HG02840 (cell line): Measurements from ENCODE around the gene LMO1.

Experiments used
- ATAC-seq: cut with Tn5 transposase; IDR thresholded peaks from one replicate; pipeline ENCODE4 v1.9.1; 2021; ENCODE audit warnings: mild to moderate bottlenecking, moderate library complexity, moderate number of reproducible peaks; ENCODE audit not compliant: unreplicated experiment, low FRiP score

The LMO1 gene

GRCh38 chr11:8288824-8289491 lies 25.3 kb upstream of the LMO1 start:
- ATAC-seq: no peak

DNA sequence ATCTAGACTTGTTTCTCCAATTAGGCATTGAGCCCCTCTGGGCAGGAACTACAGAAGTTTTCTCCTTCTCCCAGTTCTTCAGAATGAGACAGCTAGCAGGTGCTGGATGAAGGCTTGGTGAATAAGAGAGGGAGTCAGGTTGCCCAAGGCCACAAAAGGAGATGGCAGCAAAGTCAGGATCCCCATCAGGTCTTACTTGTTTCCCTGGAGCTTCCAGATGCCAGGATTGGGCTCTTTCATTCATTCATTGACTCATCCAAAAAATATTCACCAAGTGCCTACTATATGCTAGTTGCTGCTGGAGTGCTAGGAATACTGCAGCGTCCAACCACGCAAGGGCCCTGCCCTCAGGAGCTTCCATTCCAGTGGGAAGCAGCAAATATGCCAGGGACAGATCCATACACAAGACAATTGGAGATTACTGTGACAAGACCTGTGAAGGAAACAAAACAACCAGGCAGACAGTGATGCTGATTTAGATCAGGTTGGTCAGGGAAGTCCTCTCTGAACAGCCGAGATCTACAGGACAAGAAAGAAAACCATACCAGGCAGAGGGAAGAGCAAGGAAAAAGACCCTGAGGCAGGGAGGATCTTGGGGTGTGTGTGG lies 24.6 kb upstream of the LMO1 start:
- no peak for ATAC-seq

DNA sequence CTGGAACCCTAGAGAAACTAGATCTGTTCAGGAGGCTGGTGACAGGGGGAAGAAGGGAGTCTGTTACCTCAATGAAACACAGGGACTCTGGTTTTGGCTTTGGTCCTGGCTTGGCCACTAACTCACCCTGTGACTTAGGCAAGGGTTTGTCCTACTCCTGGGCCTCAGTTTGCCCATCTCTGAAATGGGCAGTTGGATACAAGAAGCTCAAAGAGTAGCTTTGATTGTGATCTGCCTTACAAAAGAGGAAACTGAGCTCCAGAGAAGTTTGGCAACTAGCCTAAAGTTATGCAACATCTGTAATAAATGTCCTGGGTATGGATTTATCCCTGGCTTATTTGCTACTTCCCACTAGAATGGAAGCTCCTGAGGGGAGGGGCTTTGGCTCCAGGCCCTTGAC lies 24.0 kb upstream of the LMO1 start:
- ATAC-seq: no peak

- ATAC-seq: no peak
Measured at GRCh38 chr11:8287297-8287696, 23.6 kb upstream of the LMO1 start.

DNA sequence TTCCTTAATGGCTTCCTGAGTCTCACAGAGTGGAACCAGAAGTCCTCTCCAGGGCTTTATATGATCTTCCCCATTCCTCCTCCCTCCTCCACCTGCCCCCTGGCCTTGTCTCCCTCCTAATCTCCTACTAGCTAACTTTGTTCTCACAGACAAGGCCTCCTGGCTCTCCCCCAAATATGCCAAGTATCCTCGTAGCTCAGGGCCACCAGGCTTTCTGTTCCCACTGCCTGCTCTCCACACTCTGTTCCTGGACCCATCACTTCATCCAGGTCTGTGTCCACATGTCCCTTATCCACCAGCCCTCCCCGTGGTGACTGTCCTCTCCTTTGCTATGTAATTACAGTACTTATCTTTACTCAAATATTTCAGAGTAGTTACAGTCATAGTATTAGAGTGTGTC lies 23.2 kb upstream of the LMO1 start:
- no peak for ATAC-seq

DNA sequence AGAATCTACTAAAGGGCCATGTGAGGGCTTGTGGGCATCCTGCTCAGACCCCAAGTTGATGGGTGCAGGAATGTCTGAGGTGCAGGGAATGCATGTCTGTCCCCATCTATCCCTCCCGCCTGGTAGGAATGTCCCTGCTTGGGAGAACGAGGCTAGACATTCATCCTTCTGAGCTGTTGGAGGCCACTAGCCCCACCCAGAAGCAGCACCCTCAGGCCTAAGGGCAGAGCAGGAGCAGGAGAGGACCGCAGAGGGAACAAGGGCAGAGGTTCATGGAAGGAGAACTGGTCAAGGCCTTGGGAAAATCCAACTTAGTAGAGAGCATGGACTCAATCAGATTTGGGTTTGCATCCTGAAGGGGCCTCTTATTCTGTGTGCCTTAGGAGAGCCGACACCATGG lies 22.1 kb upstream of the LMO1 start:
- no peak for ATAC-seq

- no peak for ATAC-seq
Measured at GRCh38 chr11:8285228-8285627, 21.6 kb upstream of the LMO1 start.

- ATAC-seq: no peak
Measured at GRCh38 chr11:8283465-8284230, 20.0 kb upstream of the LMO1 start.

- no peak for ATAC-seq
Measured at GRCh38 chr11:8283100-8283464, 19.4 kb upstream of the LMO1 start.

GRCh38 chr11:8282631-8283030 lies 19.0 kb upstream of the LMO1 start:
- ATAC-seq: no peak

- ATAC-seq: no peak
Measured at GRCh38 chr11:8281266-8281665, 17.6 kb upstream of the LMO1 start.

- no peak for ATAC-seq
Measured at GRCh38 chr11:8277691-8278090, 14.0 kb upstream of the LMO1 start.

GRCh38 chr11:8276528-8276927 lies 12.8 kb upstream of the LMO1 start:
- no peak for ATAC-seq

GRCh38 chr11:8273287-8273686 lies 9.6 kb upstream of the LMO1 start:
- ATAC-seq: no peak

GRCh38 chr11:8271106-8271886 lies 7.6 kb upstream of the LMO1 start:
- ATAC-seq: no peak

GRCh38 chr11:8269636-8270035 lies 6.0 kb upstream of the LMO1 start:
- ATAC-seq: no peak

- ATAC-seq: no peak
Measured at GRCh38 chr11:8268530-8269400, 5.1 kb upstream of the LMO1 start.

GRCh38 chr11:8267831-8268529 lies 4.3 kb upstream of the LMO1 start:
- ATAC-seq: no peak

- ATAC-seq: no peak
Measured at GRCh38 chr11:8267280-8267679, 3.6 kb upstream of the LMO1 start.
